Activated T-helper 2 cell treated with anti-CD3 and anti-CD28 coated beads, Interferon-gamma antibody, Interleukin-2, Interleukin-4, amounts not matched to agents 10 μg/mL and 5 μg/mL and 100 μg/mL, durations not matched to agents 14 hours and 24 hours and 36 hours (primary cell): ENCODE results near the gene SLC16A5. TPM values are rescaled to one million over a fixed set of nuclear protein-coding genes. Genes with fewer than 3 reads are reported as not detected.
"Not testable (repeated sequence)": the region's sequence is repeated elsewhere in the genome, so short reads cannot be mapped to it uniquely, and the experiment has no call there.

Experiments
- DNase-seq: peaks from one replicate; pipeline ENCODE4 v3.0.0; 2021; ENCODE audit warnings: low spot score
- H3K27ac Mint-ChIP-seq: one replicate; pipeline ENCODE4 v1.8.0; 2021; ENCODE audit warnings: mixed read lengths
- H3K27me3 Mint-ChIP-seq: one replicate; pipeline ENCODE4 v1.8.0; 2021; ENCODE audit warnings: low read depth, mixed read lengths
- H3K36me3 Mint-ChIP-seq: one replicate; pipeline ENCODE4 v1.8.0; 2021; ENCODE audit warnings: low read depth, mixed read lengths
- H3K4me1 Mint-ChIP-seq: one replicate; pipeline ENCODE4 v1.8.0; 2021; ENCODE audit warnings: low read depth, mixed read lengths
- H3K4me3 Mint-ChIP-seq: one replicate; pipeline ENCODE4 v1.8.0; 2021; ENCODE audit warnings: low read depth, mild to moderate bottlenecking, moderate library complexity, mixed read lengths
- H3K9me3 Mint-ChIP-seq: one replicate; pipeline ENCODE4 v1.8.0; 2021; ENCODE audit warnings: mixed read lengths
- intact Hi-C: fragments of 100-400 bp; cut with micrococcal nuclease; formaldehyde crosslinking; loops from one replicate; pipeline ENCODE4 v1.15.1; 2023
- total RNA-seq: library from RNA; stranded (reverse); gene quantifications from 2 replicates; pipeline ENCODE4 v1.2.3, GENCODE V29; 2022

SLC16A5 gene
- total RNA-seq, 1 donor from 2014 or later: 11.6 TPM

DNA sequence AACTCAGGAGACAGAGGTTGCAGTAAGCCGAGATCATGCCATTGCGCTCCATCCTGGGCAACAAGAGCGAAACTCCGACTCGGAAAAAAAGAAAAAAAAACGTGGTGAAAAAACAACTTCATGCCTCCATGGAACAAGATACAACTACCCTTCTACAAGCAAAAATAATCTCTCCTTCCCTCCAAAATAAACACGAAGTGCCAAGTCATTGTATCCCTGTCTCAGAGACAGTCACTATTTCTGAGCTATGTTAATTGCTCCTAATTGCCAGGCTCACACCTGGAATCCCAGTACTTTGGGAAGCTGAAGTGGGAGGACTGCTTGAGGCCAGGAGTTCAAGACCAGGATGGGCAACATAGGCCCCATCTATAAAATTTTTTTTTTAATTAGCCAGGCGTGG, 19.0 kb upstream of the SLC16A5 start:
- Mint-ChIP-seq H3K36me3 (peaks cover 16% of the 10 kb centered on the region), H3K4me1 (peaks cover 30% of the 10 kb centered on the region), H3K9me3 (no peaks in the 10 kb centered on the region), H3K4me3 (no peak overlapping the region), H3K27ac (peak overlapping the region; percentile 40), H3K27me3 (no peaks in the 10 kb centered on the region)
- intact Hi-C loops: no loop called here
- DNase-seq: no peak

DNA sequence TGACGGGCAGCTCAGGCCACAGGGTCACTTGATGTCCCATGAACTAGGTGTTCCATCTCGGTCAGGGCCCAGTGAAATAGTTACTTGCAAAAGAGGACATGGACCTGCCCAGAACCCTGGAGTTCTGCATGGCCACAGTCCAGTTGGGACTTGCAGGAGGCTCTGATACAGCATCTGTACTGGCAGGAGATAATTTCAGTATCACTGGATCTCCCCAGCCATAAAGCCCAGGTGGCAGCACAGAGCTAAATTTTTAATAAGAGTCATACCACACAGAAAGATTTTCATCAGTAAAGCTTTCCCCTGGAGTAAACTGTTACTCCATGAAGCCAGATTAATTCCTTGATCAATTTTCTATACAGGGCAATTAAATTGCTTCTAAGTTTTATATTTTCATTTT, 18.0 kb upstream of the SLC16A5 start:
- Mint-ChIP-seq H3K27me3 (no peaks in the 10 kb centered on the region), H3K27ac (no peak overlapping the region), H3K4me1 (peaks cover 27% of the 10 kb centered on the region), H3K4me3 (no peak overlapping the region), H3K9me3 (no peaks in the 10 kb centered on the region), H3K36me3 (peaks cover 7% of the 10 kb centered on the region)
- DNase-seq: no peak
- intact Hi-C loops: no loop called here

DNA sequence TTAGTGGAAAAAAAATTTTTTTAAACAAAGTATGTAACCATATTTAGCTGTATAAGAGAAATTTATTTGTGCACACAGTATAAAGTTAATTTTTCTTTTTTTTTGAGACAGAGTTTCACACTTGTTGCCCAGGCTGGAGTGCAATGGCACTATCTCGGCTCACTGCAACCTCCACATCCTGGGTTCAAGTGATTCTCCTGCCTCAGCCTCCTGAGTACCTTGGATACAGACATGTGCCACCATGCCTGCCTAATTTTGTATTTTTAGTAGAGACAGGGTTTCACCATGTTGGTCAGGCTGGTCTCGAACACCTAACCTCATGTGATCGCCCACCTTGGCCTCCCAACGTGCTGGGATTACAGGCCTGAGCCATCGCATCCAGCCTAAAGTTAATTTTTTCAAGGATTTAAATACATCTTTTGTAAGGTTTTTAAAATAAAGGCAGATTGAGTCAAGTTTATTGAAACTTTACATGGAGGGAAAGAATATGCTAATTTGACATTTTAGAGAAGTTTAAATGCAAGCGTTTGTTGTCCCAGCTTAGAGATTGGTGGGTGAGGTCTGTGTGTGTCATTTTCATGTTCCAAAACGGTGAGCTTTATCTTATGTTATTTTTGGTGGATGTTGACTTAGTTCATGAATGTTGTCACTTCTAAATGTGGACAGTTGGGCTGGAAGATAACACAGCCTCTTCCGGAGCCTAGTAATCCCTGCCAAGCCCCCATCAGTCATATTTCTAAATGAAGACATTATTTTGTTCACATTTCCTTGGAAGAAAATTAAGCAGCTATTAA, 16.1 kb upstream of the SLC16A5 start:
- H3K9me3 Mint-ChIP-seq, H3K27ac Mint-ChIP-seq, DNase-seq, H3K27me3 Mint-ChIP-seq, H3K4me3 Mint-ChIP-seq, H3K36me3 Mint-ChIP-seq, intact Hi-C loops: not testable (repeated sequence)
- H3K4me1 Mint-ChIP-seq: peaks cover 11% of the 10 kb centered on the region

DNA sequence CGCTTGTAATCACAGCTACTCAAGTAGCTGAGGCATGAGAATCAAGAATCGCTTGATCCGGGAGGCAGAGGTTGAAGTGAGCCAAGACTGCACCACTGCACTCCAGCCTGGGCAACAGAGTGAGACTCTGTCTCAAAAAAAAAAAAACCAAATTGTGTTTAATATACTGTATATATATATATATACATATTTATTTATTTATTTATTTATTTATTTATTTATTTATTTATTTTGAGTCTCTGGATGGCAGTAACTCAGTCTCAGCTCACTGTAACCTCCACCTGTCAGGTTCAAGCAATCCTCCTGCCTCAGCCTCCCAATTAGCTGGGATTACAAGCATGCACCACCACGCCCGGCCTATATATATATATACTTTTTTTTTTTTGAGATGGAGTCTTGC, 14.8 kb upstream of the SLC16A5 start:
- H3K36me3 Mint-ChIP-seq, H3K27me3 Mint-ChIP-seq, H3K27ac Mint-ChIP-seq, H3K4me3 Mint-ChIP-seq, intact Hi-C loops, DNase-seq, H3K9me3 Mint-ChIP-seq: not testable (repeated sequence)
- H3K4me1 Mint-ChIP-seq: peaks cover 10% of the 10 kb centered on the region

DNA sequence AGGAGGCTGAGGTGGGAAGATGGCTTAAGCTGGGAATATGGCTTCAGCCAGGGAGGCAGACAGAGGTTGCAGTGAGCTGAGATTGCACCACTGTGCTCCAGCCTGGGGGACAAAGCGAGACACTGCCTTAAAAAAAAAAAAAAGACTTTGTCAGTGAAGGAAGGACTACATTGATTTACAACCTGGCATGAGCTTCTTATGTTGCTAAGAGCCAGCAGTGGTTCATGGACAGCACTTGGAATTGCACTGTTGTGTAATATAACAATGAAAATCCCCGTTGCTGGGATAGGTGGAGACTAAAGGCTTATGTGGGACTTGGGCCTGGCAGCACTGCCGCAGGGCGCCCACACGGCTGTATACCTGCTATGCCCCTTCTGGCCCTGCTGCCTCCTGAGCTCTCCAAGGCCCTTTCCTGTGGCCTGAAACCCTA, 14.1 kb upstream of the SLC16A5 start:
- intact Hi-C loops: no loop called here
- Mint-ChIP-seq H3K4me1 (peaks cover 10% of the 10 kb centered on the region), H3K9me3 (no peaks in the 10 kb centered on the region), H3K27ac (no peak overlapping the region), H3K27me3 (no peaks in the 10 kb centered on the region), H3K36me3 (no peaks in the 10 kb centered on the region), H3K4me3 (no peak overlapping the region)
- no peak for DNase-seq

DNA sequence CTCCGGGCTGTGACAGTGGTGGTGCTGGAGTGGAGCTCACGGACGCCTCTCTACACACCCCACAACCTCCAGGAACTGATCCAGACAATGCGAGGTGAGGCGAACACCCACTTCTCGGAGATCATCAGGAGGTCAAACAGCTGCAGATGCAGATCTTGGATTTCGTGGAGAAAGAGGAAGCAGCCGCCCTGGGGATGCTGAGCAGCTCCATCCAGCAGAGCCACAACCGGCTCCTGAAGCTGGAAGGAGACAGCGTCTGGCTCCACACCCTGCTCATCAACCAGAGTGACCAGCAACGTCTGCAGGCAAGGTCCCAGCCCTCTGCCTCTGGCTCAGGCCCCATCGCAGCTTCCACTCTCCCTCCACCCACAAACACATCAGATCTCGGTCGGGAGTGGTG, 13.2 kb upstream of the SLC16A5 start:
- H3K27ac Mint-ChIP-seq: no peak overlapping the region
- no peak overlapping the region for H3K4me3 Mint-ChIP-seq
- H3K36me3 Mint-ChIP-seq: no peaks in the 10 kb centered on the region
- DNase-seq: no peak
- intact Hi-C loops: no loop called here
- H3K4me1 Mint-ChIP-seq: peaks cover 7% of the 10 kb centered on the region
- no peaks in the 10 kb centered on the region for H3K27me3 Mint-ChIP-seq
- no peaks in the 10 kb centered on the region for H3K9me3 Mint-ChIP-seq

DNA sequence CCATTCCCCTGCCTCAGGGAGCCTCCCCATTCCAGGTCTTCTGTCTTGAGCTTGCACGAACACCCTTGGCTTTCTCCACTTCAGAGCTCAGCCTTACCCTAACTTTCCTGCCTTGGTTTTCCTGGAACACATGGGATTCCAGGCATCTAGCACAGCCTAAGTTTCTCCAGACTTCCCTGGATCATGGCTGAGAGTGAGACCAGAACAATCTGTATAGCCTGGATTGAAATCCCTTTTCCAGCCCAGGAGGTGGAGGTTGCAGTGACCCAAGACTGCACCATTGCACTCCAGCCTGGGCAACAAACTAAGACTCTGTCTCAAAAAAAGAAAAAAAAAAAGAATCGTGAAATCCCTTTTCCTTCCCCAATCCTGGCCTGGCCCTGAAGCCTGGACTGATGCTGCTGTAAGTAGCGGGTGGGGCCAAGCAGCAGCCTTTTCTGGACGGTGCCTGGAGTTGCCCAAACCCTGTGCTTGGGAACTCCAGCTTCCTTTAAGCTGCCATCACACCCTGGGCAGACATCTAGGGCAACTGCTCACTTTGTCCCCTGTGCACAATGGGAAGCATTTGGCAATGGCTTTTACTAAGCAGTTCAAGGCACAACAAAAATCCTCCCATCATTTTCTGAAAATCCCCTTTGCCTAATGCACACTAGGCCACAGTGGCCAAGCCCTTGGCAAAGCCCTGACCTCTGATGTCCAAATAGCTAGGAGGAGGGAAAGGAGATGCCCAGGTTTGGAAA, 12.0 kb upstream of the SLC16A5 start:
- Mint-ChIP-seq H3K36me3 (no peaks in the 10 kb centered on the region), H3K9me3 (no peaks in the 10 kb centered on the region), H3K27me3 (no peaks in the 10 kb centered on the region), H3K4me1 (peaks cover 7% of the 10 kb centered on the region), H3K27ac (no peak overlapping the region), H3K4me3 (no peak overlapping the region)
- intact Hi-C loops: no loop called here
- DNase-seq: no peak

DNA sequence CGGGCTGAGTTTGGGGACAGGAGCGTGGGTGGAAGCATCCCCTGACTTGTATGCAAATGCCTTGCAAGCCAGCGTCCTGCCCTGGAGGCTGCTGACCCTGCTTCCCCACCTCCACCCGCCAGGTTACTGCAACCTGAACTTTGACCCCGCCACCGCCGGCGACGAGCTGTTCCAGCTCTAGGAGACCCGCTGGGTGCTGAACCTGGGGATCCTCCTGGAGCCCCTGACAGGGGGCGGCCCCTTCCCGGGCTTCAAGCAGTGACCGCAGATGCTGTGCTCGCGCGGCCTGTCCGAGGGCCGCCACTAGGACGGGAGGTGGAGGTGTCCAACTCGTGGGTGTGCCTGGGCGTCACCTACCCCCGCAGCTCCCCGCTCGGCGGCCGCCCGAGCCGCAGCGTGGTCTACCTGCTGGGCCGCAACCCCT, 10.7 kb upstream of the SLC16A5 start:
- no peaks in the 10 kb centered on the region for H3K36me3 Mint-ChIP-seq
- no peak for DNase-seq
- H3K4me1 Mint-ChIP-seq: peaks cover 5% of the 10 kb centered on the region
- no peaks in the 10 kb centered on the region for H3K27me3 Mint-ChIP-seq
- intact Hi-C loops: no loop called here
- H3K27ac Mint-ChIP-seq: no peak overlapping the region
- peak overlapping the region; percentile 63 for H3K4me3 Mint-ChIP-seq
- H3K9me3 Mint-ChIP-seq: no peaks in the 10 kb centered on the region

DNA sequence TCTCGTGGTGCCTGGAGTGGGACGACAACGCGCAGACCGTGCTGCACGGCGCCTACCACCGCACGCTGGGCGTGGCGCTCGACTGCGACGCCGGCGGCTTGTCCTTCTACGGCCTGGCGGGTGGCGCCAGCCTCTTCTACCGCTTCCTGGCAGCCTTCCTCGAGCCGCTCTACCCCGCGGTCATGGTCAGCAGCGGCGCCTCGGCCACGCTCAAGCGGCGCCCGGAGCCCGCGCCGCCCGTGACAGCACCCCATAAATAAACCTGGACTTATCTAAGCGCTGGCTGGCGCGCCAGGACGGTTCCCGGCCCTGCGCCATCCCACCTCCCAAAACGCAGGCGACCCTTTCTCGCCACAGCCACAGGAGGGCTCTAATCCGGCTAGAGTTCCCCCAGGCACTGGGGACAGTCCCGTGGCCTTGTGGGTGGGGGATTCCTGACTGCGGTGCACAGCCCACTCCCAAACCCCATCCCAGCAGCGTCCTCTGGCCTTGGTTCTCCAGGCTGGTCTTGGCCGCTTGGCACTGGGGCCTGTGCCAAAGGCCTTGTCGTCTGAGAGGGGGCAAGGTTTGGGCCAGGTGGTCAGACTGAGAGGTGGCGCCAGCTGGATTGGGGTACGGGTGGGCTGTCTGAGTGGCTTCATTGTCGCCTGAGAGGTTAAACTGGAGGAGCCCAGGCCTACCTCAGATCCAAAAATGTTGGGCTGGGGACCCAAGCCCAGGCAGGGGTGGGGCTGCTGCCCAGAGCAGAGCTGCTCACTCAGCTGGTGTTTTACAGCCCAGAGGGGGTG, 10.1 kb upstream of the SLC16A5 start:
- peaks cover 5% of the 10 kb centered on the region for H3K4me1 Mint-ChIP-seq
- H3K27ac Mint-ChIP-seq: no peak overlapping the region
- peak; percentile 36 for DNase-seq
- intact Hi-C loops: no loop called here
- H3K9me3 Mint-ChIP-seq: no peaks in the 10 kb centered on the region
- H3K27me3 Mint-ChIP-seq: peaks cover 2% of the 10 kb centered on the region
- H3K4me3 Mint-ChIP-seq: peak overlapping the region; percentile 63
- H3K36me3 Mint-ChIP-seq: no peaks in the 10 kb centered on the region

DNA sequence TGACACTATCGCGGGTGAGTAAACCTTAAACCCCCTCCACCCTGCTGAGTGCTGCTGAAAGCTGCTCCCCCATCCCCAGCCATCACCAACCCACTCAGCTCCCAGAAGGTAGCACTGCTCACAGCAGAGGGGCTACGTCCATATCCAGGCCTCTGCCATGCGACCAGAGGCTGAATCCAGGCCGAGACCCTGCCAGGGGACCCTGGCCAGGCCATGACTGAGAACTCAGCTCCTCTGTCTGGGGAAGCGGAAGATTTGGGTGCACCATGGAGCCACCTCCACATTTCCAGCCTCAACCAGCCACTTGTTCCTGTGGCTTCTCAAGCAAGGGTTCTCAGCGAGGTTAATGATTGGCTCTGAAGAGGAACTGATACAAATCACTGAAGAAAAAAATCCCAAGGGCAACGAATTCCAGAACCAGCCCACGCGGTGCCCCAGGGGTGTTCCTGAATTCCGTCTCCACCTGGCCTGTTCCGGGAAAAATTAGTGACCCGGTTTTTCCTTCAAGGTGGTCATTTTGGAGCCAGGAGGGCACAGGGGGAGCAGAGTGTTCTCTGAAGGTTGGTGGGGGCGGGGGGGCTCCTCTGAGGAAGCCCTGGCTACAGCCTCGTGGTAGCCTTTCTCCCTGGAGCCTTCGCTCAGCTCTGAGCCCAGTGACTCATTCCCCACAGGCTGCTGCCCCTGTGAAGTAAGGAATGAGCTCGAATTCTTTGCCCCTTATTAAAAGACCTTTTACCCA, 9.3 kb upstream of the SLC16A5 start:
- peaks cover 2% of the 10 kb centered on the region for H3K27me3 Mint-ChIP-seq
- no peak overlapping the region for H3K4me3 Mint-ChIP-seq
- peaks cover 5% of the 10 kb centered on the region for H3K4me1 Mint-ChIP-seq
- intact Hi-C loops: no loop called here
- no peak overlapping the region for H3K27ac Mint-ChIP-seq
- H3K9me3 Mint-ChIP-seq: no peaks in the 10 kb centered on the region
- H3K36me3 Mint-ChIP-seq: no peaks in the 10 kb centered on the region
- DNase-seq: no peak

DNA sequence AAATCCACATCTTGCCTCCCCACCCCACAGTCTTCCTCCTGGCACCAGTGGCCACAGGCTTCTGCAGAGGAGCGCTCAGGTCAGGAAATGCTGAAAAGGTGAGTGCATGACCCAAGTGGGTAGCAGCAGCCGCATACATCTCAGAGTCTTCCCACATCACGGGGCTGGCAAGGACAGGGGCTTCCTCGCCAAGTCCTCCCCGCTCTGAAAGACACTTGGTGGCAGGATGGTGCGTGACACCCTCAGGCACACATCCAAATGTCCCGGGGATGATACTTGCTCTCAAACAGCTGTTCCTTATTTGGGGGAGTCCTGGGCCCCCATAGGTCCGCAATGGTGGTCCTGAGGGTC, 8.8 kb upstream of the SLC16A5 start:
- Mint-ChIP-seq H3K36me3 (no peaks in the 10 kb centered on the region), H3K27ac (no peak overlapping the region), H3K27me3 (peaks cover 2% of the 10 kb centered on the region), H3K4me3 (no peak overlapping the region), H3K4me1 (peaks cover 5% of the 10 kb centered on the region), H3K9me3 (no peaks in the 10 kb centered on the region)
- DNase-seq: no peak
- intact Hi-C loops: no loop called here
